ENCODE measurements around the gene MYH7.

Gene MYH7

GRCh38 chr14:23446291-23446851 is 10.9 kb upstream of the MYH7 start:
- DNase-seq (ENCODE audit: low spot score): peak; percentile 47
- no peak for TF ChIP-seq CTCF (IDR thresholded peaks at IDR 0.05)
- H3K27ac ChIP-seq: no peak overlapping the region
- H3K4me3 ChIP-seq: no peak overlapping the region

DNA sequence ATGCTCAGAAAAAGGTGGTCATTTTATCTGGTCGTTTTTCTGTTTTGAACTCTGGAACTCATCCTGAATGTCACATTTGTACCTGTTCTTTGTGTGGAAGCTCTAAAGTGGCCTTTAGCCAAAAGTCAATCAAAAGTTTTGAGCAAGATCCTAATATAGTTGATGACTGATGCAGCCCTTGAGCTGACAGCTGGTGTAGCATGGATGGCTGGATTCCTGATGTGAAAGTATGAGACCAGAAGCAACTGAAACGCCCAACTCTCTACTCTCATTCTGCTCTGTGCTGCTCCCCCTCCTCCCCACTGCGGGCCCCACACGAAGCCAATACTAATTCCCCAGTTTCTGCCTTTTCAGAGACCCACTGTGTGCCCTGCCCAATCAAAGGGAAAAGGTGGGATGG is 10.3 kb upstream of the MYH7 start:
- peak; percentile 45 for DNase-seq (ENCODE audit: low spot score)
- no peak overlapping the region for H3K4me3 ChIP-seq
- H3K27ac ChIP-seq: no peak overlapping the region
- TF ChIP-seq CTCF (IDR thresholded peaks at IDR 0.05): no peak

DNA sequence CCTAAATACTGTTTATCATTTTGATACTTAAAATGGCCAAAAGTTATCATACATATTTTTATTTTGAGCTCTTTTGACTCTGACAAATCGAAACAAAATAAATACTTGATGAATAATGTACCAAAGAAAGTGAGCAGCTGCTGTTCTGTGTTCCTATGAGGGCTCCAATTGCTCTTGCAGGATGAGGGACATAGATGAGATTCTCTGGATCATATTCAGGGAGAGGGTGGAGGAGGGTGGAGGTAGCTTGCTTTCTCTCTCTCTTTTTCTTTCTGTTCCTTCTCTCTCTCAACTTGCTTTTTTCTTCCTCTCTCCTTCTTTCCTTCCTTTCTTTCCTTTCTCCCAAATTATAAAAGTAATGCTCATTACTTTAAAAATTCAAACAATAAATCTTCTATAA is 8.9 kb upstream of the MYH7 start:
- Histone ChIP-seq H3K27ac (no peak overlapping the region), H3K4me3 (no peak overlapping the region)
- no peak for DNase-seq (ENCODE audit: low spot score)
- no peak for TF ChIP-seq CTCF (IDR thresholded peaks at IDR 0.05)

- no peak for DNase-seq (ENCODE audit: low spot score)
- H3K27ac ChIP-seq: no peak overlapping the region
- no peak for TF ChIP-seq CTCF (IDR thresholded peaks at IDR 0.05)
- no peak overlapping the region for H3K4me3 ChIP-seq
These were observed 8.4 kb upstream of the MYH7 start for GRCh38 chr14:23443881-23444280.

DNA sequence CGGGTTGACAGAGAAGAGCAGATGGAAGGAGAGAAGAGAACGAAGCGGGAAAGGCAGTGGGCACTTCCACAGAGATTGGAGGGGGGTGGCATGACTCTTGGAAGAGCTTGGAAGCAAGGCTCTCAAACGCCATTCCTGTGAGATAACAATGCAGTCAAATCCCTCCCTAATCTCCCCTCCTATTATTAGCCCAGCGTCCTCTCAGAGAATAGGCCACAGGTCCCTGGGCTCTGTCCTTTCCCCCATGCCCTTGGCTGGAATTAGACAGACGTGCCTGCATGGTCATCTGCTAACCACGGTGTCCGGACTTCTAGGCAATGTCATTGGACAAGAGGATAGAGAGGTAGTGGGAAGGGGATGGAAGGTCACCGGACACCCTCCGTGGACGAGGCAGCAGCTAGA is 8.0 kb upstream of the MYH7 start:
- Histone ChIP-seq H3K4me3 (no peak overlapping the region), H3K27ac (no peak overlapping the region)
- no peak for TF ChIP-seq CTCF (IDR thresholded peaks at IDR 0.05)
- DNase-seq (ENCODE audit: low spot score): peak; percentile 55

- no peak overlapping the region for H3K4me3 ChIP-seq
- no peak overlapping the region for H3K27ac ChIP-seq
- DNase-seq (ENCODE audit: low spot score): peak; percentile 56
- TF ChIP-seq CTCF (IDR thresholded peaks at IDR 0.05): no peak
These were observed 7.4 kb upstream of the MYH7 start for GRCh38 chr14:23442721-23443356.

DNA sequence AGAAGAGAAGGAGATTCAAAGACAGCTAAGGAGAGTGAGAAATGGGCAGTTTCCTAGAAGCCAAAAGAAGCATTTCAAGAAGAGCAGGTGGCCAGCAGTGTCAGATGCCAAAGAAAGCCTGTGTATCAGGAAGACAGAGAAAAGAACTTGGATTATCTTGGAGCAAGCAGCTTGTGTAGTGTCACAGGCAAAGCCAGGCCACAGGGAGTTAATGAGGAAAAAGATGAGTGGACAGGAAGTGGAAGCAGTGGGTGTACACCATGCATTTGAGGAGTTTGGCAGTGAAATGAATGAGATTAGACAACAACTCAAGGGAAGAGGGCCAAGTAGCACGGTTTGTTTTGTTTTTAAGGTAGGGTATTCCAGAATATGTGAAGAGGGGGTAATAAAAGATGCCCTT is 5.6 kb upstream of the MYH7 start:
- DNase-seq (ENCODE audit: low spot score): no peak
- no peak overlapping the region for H3K27ac ChIP-seq

More for the DNA sequence above, 5.6 kb upstream of the MYH7 start:
- no peak overlapping the region for H3K4me3 ChIP-seq
- TF ChIP-seq CTCF (IDR thresholded peaks at IDR 0.05): no peak

All from coronary artery (tissue), 2 donors.